Activated CD4-positive, alpha-beta T cell treated with anti-CD3 and anti-CD28 coated beads for 36 hours (primary cell): ENCODE data around the gene PRDM13. TPM values are rescaled to one million over a fixed set of nuclear protein-coding genes. Genes with fewer than 3 reads are reported as not detected.
"Not testable (repeated sequence)": the region's sequence is repeated elsewhere in the genome, so short reads cannot be mapped to it uniquely, and the experiment has no call there.

ENCODE experiments used
- ATAC-seq: fragments of 200-7000 bp; cut with Tn5 transposase; one replicate; pipeline ENCODE4 v1.10.0; 2021; ENCODE audit warnings: mild to moderate bottlenecking, moderate library complexity
- CTCF ChIA-PET: fragments of 350-600 bp; sonication (Branson Sonifier 250); formaldehyde crosslinking; loops from one replicate; lab custom pipeline; 2021; ENCODE audit warnings: antibody characterized with exemption; lab: Charles Lee
- POLR2A ChIA-PET: fragments of 350-600 bp; sonication (Branson Sonifier 250); formaldehyde crosslinking; loops from one replicate; lab custom pipeline; 2021; ENCODE audit warnings: antibody characterized with exemption, inconsistent platforms; lab: Charles Lee
- DNase-seq: peaks from one replicate; pipeline ENCODE4 v3.0.0-alpha.2; 2020
- H3K27ac Mint-ChIP-seq: one replicate; pipeline ENCODE4 v1.8.0; 2021; ENCODE audit warnings: mixed read lengths
- H3K27me3 Mint-ChIP-seq: one replicate; pipeline ENCODE4 v1.8.0; 2021; ENCODE audit warnings: mixed read lengths
- H3K36me3 Mint-ChIP-seq: one replicate; pipeline ENCODE4 v1.8.0; 2021; ENCODE audit warnings: low read depth, mixed read lengths
- H3K4me1 Mint-ChIP-seq: one replicate; pipeline ENCODE4 v1.8.0; 2021; ENCODE audit warnings: mixed read lengths
- H3K4me3 Mint-ChIP-seq: one replicate; pipeline ENCODE4 v1.8.0; 2021; ENCODE audit warnings: mild to moderate bottlenecking, moderate library complexity, mixed read lengths
- H3K9me3 Mint-ChIP-seq: one replicate; pipeline ENCODE4 v1.8.0; 2021; ENCODE audit warnings: low read depth, mixed read lengths
- intact Hi-C, 2 experiments: fragments of 100-400 bp; cut with DNase I in 1 of 2; cut with micrococcal nuclease in 1 of 2; formaldehyde crosslinking; loops; one replicate each; pipeline versions ENCODE4 v1.14.2 to v1.15.1; 2022 to 2024; cut with DNase I, micrococcal nuclease
- total RNA-seq, 2 experiments: library from RNA; stranded (reverse); gene quantifications; one replicate each; pipeline ENCODE4 v1.2.3, GENCODE V29; 2021

Gene PRDM13
- total RNA-seq, 2 experiments from 2014 or later, result not detected

DNA sequence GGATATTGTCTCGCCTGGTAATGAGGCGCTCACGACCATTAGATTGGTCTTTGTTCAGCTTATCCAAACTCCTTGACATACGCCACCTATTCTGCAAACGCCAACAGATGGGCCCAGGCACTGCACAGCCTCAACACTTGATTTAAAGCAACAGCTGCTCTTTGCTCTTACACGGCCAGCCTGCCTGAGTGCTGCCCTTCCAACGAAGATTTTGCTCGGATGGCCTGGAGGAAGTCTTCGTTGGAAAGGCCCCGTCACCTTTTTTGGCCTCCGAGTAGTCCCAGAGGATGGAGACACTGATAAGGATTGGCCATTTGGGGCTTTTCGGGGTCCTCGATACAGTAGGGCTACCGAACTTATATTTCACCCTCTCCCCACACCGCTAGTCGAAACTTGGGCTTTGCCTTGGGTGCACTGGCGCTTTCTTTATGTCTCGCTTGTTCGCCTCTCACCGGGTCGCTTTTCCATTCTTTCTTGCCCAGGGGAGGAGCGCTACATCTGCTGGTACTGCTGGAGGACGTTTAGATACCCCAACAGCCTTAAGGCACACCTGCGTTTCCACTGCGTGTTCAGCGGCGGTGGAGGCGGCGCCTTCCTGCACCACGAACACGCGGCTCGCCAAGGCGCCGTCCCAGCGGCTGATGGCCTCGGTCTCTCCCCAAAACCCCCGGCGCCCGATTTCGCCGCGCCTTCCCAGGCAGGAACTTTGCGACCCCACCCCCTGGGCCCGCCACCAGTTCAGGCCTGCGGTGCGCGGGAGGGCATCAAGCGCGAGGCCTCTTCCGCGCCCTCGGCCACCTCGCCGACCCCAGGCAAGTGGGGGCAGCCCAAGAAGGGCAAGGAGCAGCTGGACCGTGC is 6.1 kb downstream of the PRDM13 start:
- ATAC-seq (no peak), DNase-seq (peak; percentile 28)
- Mint-ChIP-seq H3K27ac (no peak overlapping the region), H3K9me3 (peaks cover 5% of the 10 kb centered on the region), H3K4me1 (peaks cover 36% of the 10 kb centered on the region), H3K36me3 (peaks cover 3% of the 10 kb centered on the region), H3K4me3 (peak overlapping the region; percentile 15), H3K27me3 (peaks cover 68% of the 10 kb centered on the region)
- ChIA-PET CTCF (interaction anchor here (0.9 to 1.7 kb wide), 5 partner anchors 12 to 178 kb away, joined by 3 to 6 read pairs (median 3); partner anchors contain the start of gene CCNC), POLR2A (no interaction called here)
- intact Hi-C loops, result loop anchor here (1.0 to 10.0 kb wide), 5 partner anchors 9 to 1782 kb away; partner anchors contain the start of genes GRIK2 (in 1 of the 2) and POU3F2 (in 1 of the 2)

- H3K4me1 Mint-ChIP-seq, result peaks cover 34% of the 10 kb centered on the region
- H3K9me3 Mint-ChIP-seq, result peaks cover 5% of the 10 kb centered on the region
- ATAC-seq (peak; percentile 71), DNase-seq (peak; percentile 74)
- ChIA-PET CTCF (interaction anchor here (0.9 to 1.4 kb wide), 2 partner anchors 13 to 45 kb away, joined by 3 read pairs; partner anchors contain the start of gene CCNC), POLR2A (no interaction called here)
- peak overlapping the region; percentile 60 for H3K4me3 Mint-ChIP-seq
- no peak overlapping the region for H3K27ac Mint-ChIP-seq
- peaks cover 3% of the 10 kb centered on the region for H3K36me3 Mint-ChIP-seq
- peaks cover 68% of the 10 kb centered on the region for H3K27me3 Mint-ChIP-seq
- intact Hi-C loops, result loop anchor here (1.0 to 10.0 kb wide), 5 partner anchors 10 to 1781 kb away; partner anchors contain the start of genes GRIK2 (in 1 of the 2) and POU3F2 (in 1 of the 2)
These were observed 6.7 kb downstream of the PRDM13 start for GRCh38 chr6:99613409-99613704.

DNA sequence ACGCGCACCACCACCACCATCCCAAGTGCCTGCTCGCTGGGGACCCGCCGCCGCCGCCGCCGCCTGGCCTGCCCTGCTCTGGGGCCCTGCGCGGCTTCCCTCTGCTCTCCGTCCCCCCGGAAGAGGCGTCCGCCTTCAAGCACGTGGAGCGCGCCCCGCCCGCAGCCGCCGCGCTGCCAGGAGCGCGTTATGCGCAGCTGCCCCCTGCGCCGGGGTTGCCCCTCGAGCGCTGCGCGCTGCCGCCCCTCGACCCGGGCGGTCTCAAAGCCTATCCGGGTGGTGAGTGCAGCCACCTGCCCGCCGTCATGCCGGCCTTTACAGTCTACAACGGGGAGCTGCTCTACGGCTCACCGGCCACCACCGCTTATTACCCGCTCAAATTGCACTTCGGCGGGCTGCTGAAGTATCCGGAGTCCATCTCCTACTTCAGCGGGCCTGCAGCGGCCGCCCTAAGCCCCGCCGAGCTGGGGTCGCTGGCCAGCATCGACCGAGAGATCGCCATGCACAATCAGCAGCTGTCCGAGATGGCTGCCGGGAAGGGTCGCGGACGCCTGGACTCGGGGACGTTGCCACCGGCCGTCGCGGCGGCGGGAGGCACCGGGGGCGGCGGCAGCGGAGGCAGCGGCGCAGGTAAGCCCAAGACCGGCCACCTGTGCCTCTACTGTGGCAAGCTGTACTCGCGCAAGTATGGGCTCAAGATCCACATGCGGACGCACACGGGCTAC is 7.2 kb downstream of the PRDM13 start:
- Mint-ChIP-seq H3K36me3 (peaks cover 3% of the 10 kb centered on the region), H3K9me3 (peaks cover 3% of the 10 kb centered on the region), H3K4me1 (peaks cover 33% of the 10 kb centered on the region), H3K27ac (no peak overlapping the region), H3K4me3 (peak overlapping the region; percentile 60), H3K27me3 (peaks cover 66% of the 10 kb centered on the region)
- DNase-seq (peak; percentile 57), ATAC-seq (peak; percentile 68)
- POLR2A ChIA-PET, result no interaction called here
- intact Hi-C loops, result loop anchor here (1.0 to 10.0 kb wide), 5 partner anchors 11 to 1781 kb away; partner anchors contain the start of genes GRIK2 (in 1 of the 2) and POU3F2 (in 1 of the 2)
- CTCF ChIA-PET, result interaction anchor here (0.6 to 1.4 kb wide), 3 partner anchors 13 to 103 kb away, joined by 3 read pairs; partner anchors contain the start of gene CCNC

- CTCF ChIA-PET, result interaction anchor here (0.6 kb wide), 1 partner anchor 104 kb away, joined by 3 read pairs; no protein-coding TSS in a partner anchor
- H3K27ac Mint-ChIP-seq, result no peak overlapping the region
These were observed 8.0 kb downstream of the PRDM13 start for GRCh38 chr6:99614430-99615186.

GRCh38 chr6:99617131-99617530 is 10.5 kb downstream of the PRDM13 start:
- Mint-ChIP-seq H3K4me1 (peaks cover 9% of the 10 kb centered on the region), H3K9me3 (no peaks in the 10 kb centered on the region), H3K36me3 (peaks cover 3% of the 10 kb centered on the region), H3K27me3 (peaks cover 64% of the 10 kb centered on the region), H3K27ac (no peak overlapping the region), H3K4me3 (no peak overlapping the region)
- DNase-seq (no peak), ATAC-seq (no peak)
- CTCF ChIA-PET, result interaction anchor here (1.0 to 1.1 kb wide), 2 partner anchors 28 to 31 kb away, joined by 5 to 6 read pairs; no protein-coding TSS in a partner anchor
- POLR2A ChIA-PET, result interaction anchor here (0.5 to 0.7 kb wide), 2 partner anchors 9 to 50 kb away, joined by 4 to 6 read pairs; no protein-coding TSS in a partner anchor
- intact Hi-C loops, result loop anchor here (10.0 kb wide), 2 partner anchors 782 to 1778 kb away; partner anchors contain the start of genes GRIK2 (in 1 of the 2) and POU3F2 (in 1 of the 2)

More at GRCh38 chr6:99614430-99615186, 8.0 kb downstream of the PRDM13 start:
- intact Hi-C loops, result loop anchor here (5.0 to 10.0 kb wide), 3 partner anchors 780 to 1780 kb away; partner anchors contain the start of genes GRIK2 (in 1 of the 2) and POU3F2 (in 1 of the 2)
- peak; percentile 56 for DNase-seq
- peak overlapping the region; percentile 60 for H3K4me3 Mint-ChIP-seq
- peaks cover 3% of the 10 kb centered on the region for H3K36me3 Mint-ChIP-seq
- H3K4me1 Mint-ChIP-seq, result peaks cover 29% of the 10 kb centered on the region
- POLR2A ChIA-PET, result no interaction called here
- H3K9me3 Mint-ChIP-seq, result no peaks in the 10 kb centered on the region
- no peak for ATAC-seq
- peaks cover 66% of the 10 kb centered on the region for H3K27me3 Mint-ChIP-seq

DNA sequence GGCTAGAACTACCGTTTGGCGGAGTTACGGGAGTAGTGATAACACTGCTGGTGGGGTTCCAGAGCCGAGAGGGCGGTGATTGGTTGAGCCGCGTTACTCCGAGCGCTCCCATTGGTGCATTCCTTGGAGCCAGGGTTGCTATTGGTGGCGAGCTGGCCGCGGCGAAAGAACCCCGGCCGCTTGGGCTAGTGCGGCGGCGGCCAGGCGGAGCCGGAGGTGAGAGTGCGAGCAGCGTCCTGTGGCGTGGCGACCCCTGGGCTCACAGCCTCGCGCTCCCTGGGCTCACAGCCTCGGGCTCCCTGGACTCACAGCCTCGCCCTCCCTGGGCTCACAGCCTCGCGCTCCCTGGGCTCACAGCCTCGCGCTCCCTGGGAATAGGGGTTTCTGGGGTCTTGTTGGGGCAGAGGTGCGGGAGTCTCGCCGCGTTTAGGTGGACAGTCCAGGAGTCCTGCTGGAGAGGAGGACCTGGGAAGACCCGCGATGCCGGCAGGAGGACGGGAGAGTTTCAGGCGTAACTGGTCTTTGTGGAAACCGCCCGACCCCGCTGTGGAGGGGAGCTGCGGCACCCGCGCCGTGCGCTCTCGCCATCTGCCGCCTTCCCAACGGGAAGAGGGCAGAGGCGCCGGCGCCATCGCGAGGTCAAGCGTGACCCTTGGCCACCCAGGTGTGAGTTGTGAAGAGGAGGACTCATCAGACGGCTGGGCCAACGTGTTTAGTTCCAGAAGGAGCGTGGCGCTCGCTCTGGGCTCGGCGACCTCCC is 12.2 kb downstream of the PRDM13 start:
- peaks cover 9% of the 10 kb centered on the region for H3K4me1 Mint-ChIP-seq
- H3K27ac Mint-ChIP-seq, result no peak overlapping the region
- peaks cover 68% of the 10 kb centered on the region for H3K27me3 Mint-ChIP-seq
- DNase-seq, result no peak
- H3K36me3 Mint-ChIP-seq, result peaks cover 3% of the 10 kb centered on the region
- ATAC-seq, result no peak
- no peaks in the 10 kb centered on the region for H3K9me3 Mint-ChIP-seq
- ChIA-PET POLR2A (no interaction called here), CTCF (no interaction called here)
- intact Hi-C loops, result loop anchor here (2.0 to 10.0 kb wide), 3 partner anchors 16 to 1776 kb away; partner anchors contain the start of genes GRIK2 (in 1 of the 2) and POU3F2 (in 1 of the 2)
- H3K4me3 Mint-ChIP-seq, result no peak overlapping the region

- intact Hi-C loops, result loop anchor here (2.0 to 10.0 kb wide), 3 partner anchors 17 to 1775 kb away; partner anchors contain the start of genes GRIK2 (in 1 of the 2) and POU3F2 (in 1 of the 2)
- Mint-ChIP-seq H3K27me3 (peaks cover 73% of the 10 kb centered on the region), H3K36me3 (peaks cover 3% of the 10 kb centered on the region), H3K4me1 (peaks cover 9% of the 10 kb centered on the region), H3K9me3 (no peaks in the 10 kb centered on the region), H3K27ac (no peak overlapping the region), H3K4me3 (no peak overlapping the region)
- CTCF ChIA-PET, result no interaction called here
- POLR2A ChIA-PET, result no interaction called here
- ATAC-seq (no peak), DNase-seq (no peak)
These were observed 12.8 kb downstream of the PRDM13 start for GRCh38 chr6:99619409-99619762.

GRCh38 chr6:99622044-99622443 is 15.4 kb downstream of the PRDM13 start:
- ATAC-seq, POLR2A ChIA-PET, H3K4me1 Mint-ChIP-seq, H3K36me3 Mint-ChIP-seq, DNase-seq, H3K4me3 Mint-ChIP-seq, H3K27ac Mint-ChIP-seq, intact Hi-C loops, CTCF ChIA-PET, H3K9me3 Mint-ChIP-seq: not testable (repeated sequence)
- H3K27me3 Mint-ChIP-seq, result peaks cover 64% of the 10 kb centered on the region

- ChIA-PET POLR2A (no interaction called here), CTCF (no interaction called here)
- Mint-ChIP-seq H3K36me3 (no peaks in the 10 kb centered on the region), H3K9me3 (no peaks in the 10 kb centered on the region), H3K27me3 (peaks cover 37% of the 10 kb centered on the region), H3K27ac (no peak overlapping the region), H3K4me3 (no peak overlapping the region), H3K4me1 (no peaks in the 10 kb centered on the region)
- intact Hi-C loops, result no loop called here
- DNase-seq (no peak), ATAC-seq (no peak)
These were observed 22.7 kb downstream of the PRDM13 start for GRCh38 chr6:99629293-99629692.

- H3K27ac Mint-ChIP-seq, result no peak overlapping the region
- peaks cover 24% of the 10 kb centered on the region for H3K27me3 Mint-ChIP-seq
- intact Hi-C loops, result no loop called here
- H3K9me3 Mint-ChIP-seq, result peaks cover 11% of the 10 kb centered on the region
- no peak overlapping the region for H3K4me3 Mint-ChIP-seq
- POLR2A ChIA-PET, result no interaction called here
- no peaks in the 10 kb centered on the region for H3K36me3 Mint-ChIP-seq
- CTCF ChIA-PET, result no interaction called here
- no peak for ATAC-seq
- H3K4me1 Mint-ChIP-seq, result no peaks in the 10 kb centered on the region
- no peak for DNase-seq
These were observed 31.0 kb downstream of the PRDM13 start for GRCh38 chr6:99637629-99638028.
